ENCODE results near the gene ENTREP3. TPM values are rescaled to one million over a fixed set of nuclear protein-coding genes. Genes with fewer than 3 reads are reported as not detected.
"Not testable (repeated sequence)": the region's sequence is repeated elsewhere in the genome, so short reads cannot be mapped to it uniquely, and the experiment has no call there.

The ENTREP3 gene
- total RNA-seq, 3 donors from 2014 or later (not counting 1 experiment from before 2014, with no cell fraction given), result 6.9 to 10.0 (median 8.9) TPM

- ATAC-seq, result peak in 1 of 3 donors; percentile 24
- H3K9me3 ChIP-seq (ENCODE audit: control insufficient read depth, insufficient read depth, low read length), result no peaks in the 10 kb centered on the region
- Mint-ChIP-seq H3K4me3 (no peak overlapping the region), H3K27ac (no peak overlapping the region), H3K9me3 (no peaks in the 10 kb centered on the region), H3K27me3 (ENCODE audit: low read depth in 2 of 2) (peaks cover 33 to 44% of the 10 kb centered on the region in 2 donors), H3K36me3 (no peaks in the 10 kb centered on the region), H3K4me1 (peaks cover 0 to 4% of the 10 kb centered on the region in 2 donors)
- no peak overlapping the region for H3K27ac ChIP-seq (ENCODE audit: low read length)
- 31% methylated on average over 46 of the region's 46 CpGs for WGBS (ENCODE audit: insufficient coverage)
- DNase-seq, result no peak
- TF ChIP-seq CTCF (IDR thresholded peaks at IDR 0.05), result no peak
- H3K4me1 ChIP-seq (ENCODE audit: control insufficient read depth, insufficient read depth, low read length), result peaks cover 7% of the 10 kb centered on the region
- H3K4me3 ChIP-seq (ENCODE audit: low read length), result no peak overlapping the region
- intact Hi-C loops (cut with micrococcal nuclease), result no loop called here
- H3K27me3 ChIP-seq (ENCODE audit: control insufficient read depth, insufficient read depth, low read length), result peaks cover 12% of the 10 kb centered on the region
- no peaks in the 10 kb centered on the region for H3K36me3 ChIP-seq (ENCODE audit: control insufficient read depth, insufficient read depth, low read length)
Measured at GRCh38 chr1:155294520-155295182, 39.4 kb upstream of the ENTREP3 start.

- no peak for DNase-seq
- TF ChIP-seq CTCF (IDR thresholded peaks at IDR 0.05), result no peak
- Mint-ChIP-seq H3K36me3 (no peaks in the 10 kb centered on the region), H3K27ac (no peak overlapping the region), H3K4me1 (peaks cover 0 to 4% of the 10 kb centered on the region in 2 donors), H3K27me3 (ENCODE audit: low read depth in 2 of 2) (peaks cover 33 to 41% of the 10 kb centered on the region in 2 donors), H3K9me3 (no peaks in the 10 kb centered on the region), H3K4me3 (no peak overlapping the region)
- no peaks in the 10 kb centered on the region for H3K36me3 ChIP-seq (ENCODE audit: control insufficient read depth, insufficient read depth, low read length)
- intact Hi-C loops (cut with micrococcal nuclease), result no loop called here
- H3K27ac ChIP-seq (ENCODE audit: low read length), result no peak overlapping the region
- 90% methylated on average over 17 of the region's 17 CpGs for WGBS (ENCODE audit: insufficient coverage)
- H3K27me3 ChIP-seq (ENCODE audit: control insufficient read depth, insufficient read depth, low read length), result peaks cover 12% of the 10 kb centered on the region
- H3K4me3 ChIP-seq (ENCODE audit: low read length), result no peak overlapping the region
- H3K4me1 ChIP-seq (ENCODE audit: control insufficient read depth, insufficient read depth, low read length), result peaks cover 7% of the 10 kb centered on the region
- no peak for ATAC-seq
- H3K9me3 ChIP-seq (ENCODE audit: control insufficient read depth, insufficient read depth, low read length), result no peaks in the 10 kb centered on the region
Measured at GRCh38 chr1:155293086-155293749, 37.9 kb upstream of the ENTREP3 start.

GRCh38 chr1:155291006-155291405, 35.7 kb upstream of the ENTREP3 start:
- peaks cover 17 to 22% of the 10 kb centered on the region in 2 donors for H3K27me3 Mint-ChIP-seq (ENCODE audit: low read depth in 2 of 2)
- H3K9me3 Mint-ChIP-seq; H3K36me3 ChIP-seq (ENCODE audit: control insufficient read depth, insufficient read depth, low read length); H3K9me3 ChIP-seq (ENCODE audit: control insufficient read depth, insufficient read depth, low read length); ATAC-seq; H3K4me3 Mint-ChIP-seq; H3K36me3 Mint-ChIP-seq; H3K27ac Mint-ChIP-seq; H3K4me1 ChIP-seq (ENCODE audit: control insufficient read depth, insufficient read depth, low read length); H3K4me3 ChIP-seq (ENCODE audit: low read length); H3K27ac ChIP-seq (ENCODE audit: low read length); intact Hi-C loops (cut with micrococcal nuclease); H3K27me3 ChIP-seq (ENCODE audit: control insufficient read depth, insufficient read depth, low read length); DNase-seq; H3K4me1 Mint-ChIP-seq: not testable (repeated sequence)
- WGBS (ENCODE audit: insufficient coverage), result 92% methylated on average over 9 of the region's 10 CpGs

GRCh38 chr1:155287987-155288543, 32.8 kb upstream of the ENTREP3 start:
- WGBS (ENCODE audit: insufficient coverage), result 95% methylated on average over 21 of the region's 21 CpGs
- Mint-ChIP-seq H3K4me3 (no peak overlapping the region), H3K9me3 (no peaks in the 10 kb centered on the region), H3K27me3 (ENCODE audit: low read depth in 2 of 2) (peaks cover 0 to 7% of the 10 kb centered on the region in 2 donors), H3K4me1 (no peaks in the 10 kb centered on the region), H3K36me3 (no peaks in the 10 kb centered on the region), H3K27ac (no peak overlapping the region)
- Histone ChIP-seq H3K27me3 (ENCODE audit: control insufficient read depth, insufficient read depth, low read length) (no peaks in the 10 kb centered on the region), H3K27ac (ENCODE audit: low read length) (no peak overlapping the region), H3K36me3 (ENCODE audit: control insufficient read depth, insufficient read depth, low read length) (no peaks in the 10 kb centered on the region), H3K4me3 (ENCODE audit: low read length) (no peak overlapping the region), H3K4me1 (ENCODE audit: control insufficient read depth, insufficient read depth, low read length) (no peaks in the 10 kb centered on the region), H3K9me3 (ENCODE audit: control insufficient read depth, insufficient read depth, low read length) (no peaks in the 10 kb centered on the region)
- no peak for TF ChIP-seq CTCF (IDR thresholded peaks at IDR 0.05)
- intact Hi-C loops (cut with micrococcal nuclease), result no loop called here
- ATAC-seq, result no peak
- no peak for DNase-seq

Measured in natural killer cell (primary cell).